Adrenal gland (tissue), 5 donors: Measurements from ENCODE around the gene ZDHHC20.

ENCODE experiments used
- CTCF ChIP-seq, 6 experiments: fragments of 450-650 bp in 4 of 6; fragments of 200-600 bp in 2 of 6; sonication (generic) in 1 of 6; IDR thresholded peaks; 1 replicate in 5 of 6; 2 replicates in 1 of 6; pipeline versions ENCODE4 v1.5.1 to v1.8.0; 2016 to 2021; ENCODE audit warnings: antibody characterized with exemption in 6 of 6, mild to moderate bottlenecking in 2 of 6, moderate library complexity in 1 of 6
- POLR2A ChIP-seq, 2 donors: fragments of 450-650 bp; IDR thresholded peaks; one replicate each; pipeline ENCODE4 v1.6.1; 2017; ENCODE audit warnings: antibody characterized with exemption in 2 of 2, mild to moderate bottlenecking in 2 of 2, moderate library complexity in 1 of 2
- donor health status: DM: no; HTN: no; CAD: no.

- TF ChIP-seq CTCF (IDR thresholded peaks at IDR 0.05) (no peak), POLR2A (IDR thresholded peaks at IDR 0.05) (no peak)
Measured at GRCh38 chr13:21338156-21338555, 120.9 kb downstream of the ZDHHC20 start.
